GM12878 (cell line): Measurements from ENCODE around the gene COL13A1. TPM values are rescaled to one million over a fixed set of nuclear protein-coding genes. Genes with fewer than 3 reads are reported as not detected.

Experiments
- ATAC-seq: fragments of 200-7000 bp; cut with Tn5 transposase; 3 replicates; pipeline ENCODE4 v1.9.1; 2020; ENCODE audit warnings: mild to moderate bottlenecking, moderate library complexity
- BruUV-seq: library from RNA; stranded (reverse); fragments of 400-500 nt; replicated peaks from 2 replicates; lab custom pipeline; 2021; lab: Mats Ljungman, UMichigan
- CTCF ChIA-PET: fragments of 300-600 bp; sonication (Branson Sonifier 250); formaldehyde crosslinking; extraction: SDS; loops from one replicate; lab custom pipeline; 2021; ENCODE audit warnings: inconsistent platforms; lab: Yijun Ruan, JAX
- POLR2A ChIA-PET: fragments of 350-600 bp; formaldehyde crosslinking; extraction: SDS; loops from one replicate; lab custom pipeline; 2021; ENCODE audit warnings: inconsistent platforms; lab: Charles Lee
- RAD21 ChIA-PET: fragments of 300-600 bp; sonication (Branson Sonifier 250); formaldehyde crosslinking; loops from one replicate; lab custom pipeline; 2023; ENCODE audit warnings: antibody characterized with exemption; ENCODE audit not compliant: unreplicated experiment; lab: Charles Lee
- SMC1A ChIA-PET: fragments of 300-600 bp; sonication (Branson Sonifier 250); formaldehyde crosslinking; loops from one replicate; lab custom pipeline; 2023; ENCODE audit not compliant: unreplicated experiment, uncharacterized antibody; lab: Charles Lee
- DNase-seq: peaks from one replicate; pipeline ENCODE4 v3.0.0-alpha.2; 2011; ENCODE audit warnings: low read depth, low spot score
- FAIRE-seq: peaks from 3 replicates; lab custom pipeline; 2011; peaks lifted over from hg19 to GRCh38; lab: Jason Lieb, UNC
- H2AFZ ChIP-seq: 2 replicates; pipeline ENCODE4 v1.6.0; 2011; ENCODE audit warnings: low read depth, low read length, control low read depth; ENCODE audit not compliant: control insufficient read depth
- H3K27ac ChIP-seq: 2 replicates; pipeline ENCODE4 v1.5.1; 2011; ENCODE audit warnings: control low read depth; ENCODE audit not compliant: control insufficient read depth, insufficient read depth
- H3K27me3 ChIP-seq, 2 experiments: replicated peaks in 1 of 2; 2 replicates each; pipeline versions ENCODE4 v1.6.0 to v1.6.1; 2011; ENCODE audit warnings: low read length in 1 of 2; ENCODE audit not compliant: control insufficient read depth in 2 of 2, insufficient read depth in 2 of 2
- H3K36me3 ChIP-seq, 2 experiments: 2 replicates each; pipeline ENCODE4 v1.5.1; 2011; ENCODE audit warnings: low read length in 1 of 2; ENCODE audit not compliant: control insufficient read depth in 2 of 2, insufficient read depth in 2 of 2
- H3K4me1 ChIP-seq: 2 replicates; pipeline ENCODE4 v1.6.1; 2011; ENCODE audit warnings: mild to moderate bottlenecking, low read length, moderate library complexity, mixed read lengths; ENCODE audit not compliant: control insufficient read depth, insufficient read depth
- H3K4me2 ChIP-seq: 2 replicates; pipeline ENCODE4 v1.6.0; 2011; ENCODE audit warnings: control low read depth; ENCODE audit not compliant: control insufficient read depth, insufficient read depth
- H3K4me3 ChIP-seq: fragments of 200-600 bp; sonication (generic); 2 replicates; pipeline ENCODE4 v1.5.1; 2016
- H3K79me2 ChIP-seq: 2 replicates; pipeline ENCODE4 v1.6.0; 2011; ENCODE audit warnings: low read length; ENCODE audit not compliant: control insufficient read depth, insufficient read depth
- H3K9ac ChIP-seq: 2 replicates; pipeline ENCODE4 v1.8.0; 2011; ENCODE audit warnings: low read length, control low read depth, mixed read lengths; ENCODE audit not compliant: control insufficient read depth, insufficient read depth
- H3K9me3 ChIP-seq: replicated peaks from 3 replicates; pipeline ENCODE4 v1.5.1; 2011; ENCODE audit warnings: mild to moderate bottlenecking, low read length; ENCODE audit not compliant: control insufficient read depth, insufficient read depth
- H4K20me1 ChIP-seq: 2 replicates; pipeline ENCODE4 v1.6.0; 2011; ENCODE audit not compliant: control insufficient read depth, insufficient read depth
- BCL11A ChIP-seq: IDR thresholded peaks from 2 replicates; pipeline ENCODE4 v1.6.1; 2011; ENCODE audit warnings: low read depth, low read length
- EGR1 ChIP-seq, 2 experiments: IDR thresholded peaks; 1 replicate in 1 of 2; 2 replicates in 1 of 2; pipeline ENCODE4 v1.6.1; 2011 to 2012; ENCODE audit warnings: low read depth in 2 of 2, low read length in 2 of 2, borderline replicate concordance in 1 of 2, mild to moderate bottlenecking in 1 of 2, moderate library complexity in 1 of 2
- HCFC1 ChIP-seq: fragments of 150-350 bp; IDR thresholded peaks from 2 replicates; pipeline ENCODE4 v1.6.1; 2014; ENCODE audit warnings: low read length
- NR2F1 ChIP-seq: fragments of 450-650 bp; conservative IDR thresholded peaks from 2 replicates; pipeline ENCODE4 v1.6.1; 2017; ENCODE audit warnings: mild to moderate bottlenecking
- PML ChIP-seq: IDR thresholded peaks from 2 replicates; pipeline ENCODE4 v1.6.1; 2012; ENCODE audit warnings: low read length, inconsistent platforms
- RBBP5 ChIP-seq: fragments of 200-600 bp; sonication (generic); conservative IDR thresholded peaks from 2 replicates; pipeline ENCODE4 v1.6.1; 2016
- YY1 ChIP-seq: IDR thresholded peaks from 2 replicates; pipeline ENCODE4 v1.6.1; 2011; ENCODE audit warnings: low read depth, mild to moderate bottlenecking, low read length
- WGBS: methylation state at CpG from one replicate; pipeline ENCODE4 v1.1.6; 2016; ENCODE audit warnings: low lambda C conversion rate; ENCODE audit not compliant: insufficient replicate concordance, insufficient coverage; ENCODE audit errors: missing lambda C conversion rate; 5-methylcytosine and 5-hydroxymethylcytosine counted together
- in situ Hi-C: fragments of 300-500 bp; cut with MboI; formaldehyde crosslinking; loops from 9 replicates; pipeline ENCODE4 v1.14.3; 2018; ENCODE audit warnings: mixed read lengths
- intact Hi-C: fragments of 100-400 bp; cut with micrococcal nuclease; formaldehyde crosslinking; loops from one replicate; pipeline ENCODE4 v1.14.2; 2022; ENCODE audit not compliant: unreplicated experiment
- polyA plus RNA-seq, 11 experiments: library from polyadenylated mRNA; depleted of rRNA in 4 of 11; unstranded in 6 of 11; stranded (reverse) in 5 of 11; fragments of >200 nt; fragmentation: Nextera tagmentation in 4 of 11; fragmentation: Illumina TruSeq in 1 of 11; extraction: Ambion mirVana in 4 of 11; extraction: Trizol in 1 of 11; gene quantifications; 1 replicate in 1 of 11; 2 replicates in 10 of 11; pipeline versions ENCODE4 v1.2.1 to v1.2.3, GENCODE V29; 2011 to 2016; ENCODE audit warnings: inconsistent platforms in 2 of 11, missing spikeins in 2 of 11, low read depth in 1 of 11
- total RNA-seq, 4 experiments: library from RNA; depleted of rRNA in 3 of 4; stranded (reverse); fragments of >200 nt in 3 of 4; fragmentation: Illumina TruSeq in 1 of 4; extraction: Trizol in 1 of 4; gene quantifications; 2 replicates each; pipeline versions ENCODE4 v1.2.1 to v1.2.3, GENCODE V29; 2013 to 2021
- TF ChIP-seq, protein P1 (sequence below): fragments of 450-650 bp; IDR thresholded peaks from 2 replicates; pipeline ENCODE4 v1.6.1; 2016; ENCODE audit warnings: mild to moderate bottlenecking
- TF ChIP-seq, protein P2 (sequence below): IDR thresholded peaks from 2 replicates; pipeline ENCODE4 v1.6.1; 2012; ENCODE audit warnings: low read depth, low read length, improper control_type of control experiment

Gene COL13A1
- total and polyA plus RNA-seq, 10 of the 15 experiments (the other 5 are each of a cell fraction or from before 2014, with no cell fraction given), result 0.03 to 0.15 (median 0.05) TPM; not detected in 7

DNA sequence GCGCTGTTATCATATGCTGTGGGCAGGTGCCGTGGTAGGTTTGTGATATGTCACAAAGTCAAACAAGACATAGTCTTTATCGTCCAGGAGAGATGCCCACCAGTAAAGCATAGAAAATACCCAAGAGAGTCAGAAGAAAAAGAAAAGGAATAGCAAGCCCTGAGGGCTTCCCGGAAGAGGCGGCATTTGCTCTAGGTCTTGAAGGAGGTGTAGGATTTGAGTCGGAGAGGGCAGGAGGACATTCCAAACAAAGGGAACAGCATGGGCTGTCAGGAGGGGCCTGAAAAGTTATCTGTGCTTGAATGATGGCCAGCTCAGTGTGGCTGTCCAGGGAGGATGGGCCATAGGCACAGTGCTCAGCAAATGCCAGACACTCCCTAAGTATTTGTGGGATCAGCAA, 42.2 kb downstream of the COL13A1 start:
- ATAC-seq (no peak), DNase-seq (no peak), FAIRE-seq (no peak)
- no peak overlapping the region for H3K27ac ChIP-seq
- H3K4me2 ChIP-seq, result no peak overlapping the region
- no peaks in the 10 kb centered on the region for H3K4me1 ChIP-seq
- no peaks in the 10 kb centered on the region; the same call in 2 of the 3 replicates for H3K9me3 ChIP-seq
- ChIA-PET RAD21 (no interaction called here), SMC1A (no interaction called here), POLR2A (no interaction called here), CTCF (interaction anchor here (0.6 kb wide), 1 partner anchor 81 kb away, joined by 3 read pairs; no protein-coding TSS in a partner anchor)
- H3K36me3 ChIP-seq, result no peaks in the 10 kb centered on the region
- H3K4me3 ChIP-seq, result no peak overlapping the region
- WGBS, result 60% methylated on average over 6 of the region's 6 CpGs
- BruUV-seq, result no TSS peak
- no peak overlapping the region for H3K9ac ChIP-seq
- intact Hi-C loops, result no loop called here
- TF ChIP-seq HCFC1 (no peak), PML (no peak), RBBP5 (no peak)
- TF ChIP-seq, protein P1, sequence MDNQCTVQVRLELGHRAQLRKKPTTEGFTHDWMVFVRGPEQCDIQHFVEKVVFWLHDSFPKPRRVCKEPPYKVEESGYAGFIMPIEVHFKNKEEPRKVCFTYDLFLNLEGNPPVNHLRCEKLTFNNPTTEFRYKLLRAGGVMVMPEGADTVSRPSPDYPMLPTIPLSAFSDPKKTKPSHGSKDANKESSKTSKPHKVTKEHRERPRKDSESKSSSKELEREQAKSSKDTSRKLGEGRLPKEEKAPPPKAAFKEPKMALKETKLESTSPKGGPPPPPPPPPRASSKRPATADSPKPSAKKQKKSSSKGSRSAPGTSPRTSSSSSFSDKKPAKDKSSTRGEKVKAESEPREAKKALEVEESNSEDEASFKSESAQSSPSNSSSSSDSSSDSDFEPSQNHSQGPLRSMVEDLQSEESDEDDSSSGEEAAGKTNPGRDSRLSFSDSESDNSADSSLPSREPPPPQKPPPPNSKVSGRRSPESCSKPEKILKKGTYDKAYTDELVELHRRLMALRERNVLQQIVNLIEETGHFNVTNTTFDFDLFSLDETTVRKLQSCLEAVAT, result no peak
- H3K27me3 ChIP-seq, result peaks cover 8% of the 10 kb centered on the region in 2 experiments; a peak in 3 of 4 replicates
- H4K20me1 ChIP-seq, result no peaks in the 10 kb centered on the region
- no peak overlapping the region for H2AFZ ChIP-seq
- no peaks in the 10 kb centered on the region for H3K79me2 ChIP-seq
- in situ Hi-C loops, result no loop called here

GRCh38 chr10:69844698-69845097, 43.0 kb downstream of the COL13A1 start:
- no peak for DNase-seq
- no peak overlapping the region for H3K27ac ChIP-seq
- no peaks in the 10 kb centered on the region for H3K79me2 ChIP-seq
- ChIA-PET RAD21 (no interaction called here), SMC1A (no interaction called here), CTCF (no interaction called here), POLR2A (no interaction called here)
- intact Hi-C loops, result no loop called here
- H3K4me3 ChIP-seq, result no peak overlapping the region
- in situ Hi-C loops, result no loop called here
- no TSS peak for BruUV-seq
- WGBS, result 21% methylated on average over 2 of the region's 2 CpGs
- TF ChIP-seq, protein P2, sequence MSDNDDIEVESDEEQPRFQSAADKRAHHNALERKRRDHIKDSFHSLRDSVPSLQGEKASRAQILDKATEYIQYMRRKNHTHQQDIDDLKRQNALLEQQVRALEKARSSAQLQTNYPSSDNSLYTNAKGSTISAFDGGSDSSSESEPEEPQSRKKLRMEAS, result no peak
- no peak for TF ChIP-seq YY1
- TF ChIP-seq EGR1 (IDR thresholded peaks at IDR 0.05; ENCODE audit: borderline replicate concordance in 1 of 2, low read depth in 2 of 2, low read length in 2 of 2), result no peak
- no peak for TF ChIP-seq BCL11A
- TF ChIP-seq NR2F1, result no peak
- no peaks in the 10 kb centered on the region for H3K4me1 ChIP-seq
- no peak for FAIRE-seq
- no peak overlapping the region for H3K4me2 ChIP-seq
- no peaks in the 10 kb centered on the region; the same call in 2 of the 3 replicates for H3K9me3 ChIP-seq
- no peaks in the 10 kb centered on the region for H4K20me1 ChIP-seq
- no peaks in the 10 kb centered on the region for H3K36me3 ChIP-seq
- H3K27me3 ChIP-seq, result peaks cover 8% of the 10 kb centered on the region in 2 experiments; a peak in 3 of 4 replicates
- H3K9ac ChIP-seq, result no peak overlapping the region
- no peak for ATAC-seq
- H2AFZ ChIP-seq, result no peak overlapping the region
